ENCODE results near the gene WHRN. TPM values are rescaled to one million over a fixed set of nuclear protein-coding genes. Genes with fewer than 3 reads are reported as not detected.

Gene WHRN
- total and polyA plus RNA-seq, 2 donors (not counting 1 experiment from before 2014, with no cell fraction given): 19.4 to 95.7 TPM

- no peak for ATAC-seq (ENCODE audit: low read depth)
- no peaks in the 10 kb centered on the region for H3K79me2 ChIP-seq (ENCODE audit: control insufficient read depth, insufficient read depth, low read length)
- 100% methylated on average over 2 of the region's 3 CpGs for WGBS (ENCODE audit: insufficient coverage)
- H3K27me3 ChIP-seq (replicated peaks in 1 of 4; ENCODE audit: control extremely low read depth in 1 of 4, control insufficient read depth in 3 of 4, insufficient read depth in 4 of 4, low read length in 3 of 4): peaks cover 0 to 9% (median 0%) of the 10 kb centered on the region in 4 experiments
- ChIA-PET CTCF (interaction anchor here (0.9 to 6.6 kb wide), 6 partner anchors 9 to 168 kb away, joined by 3 to 80 read pairs (median 4); no protein-coding TSS in a partner anchor), POLR2A (interaction anchor here (0.6 kb wide), 1 partner anchor 87 kb away, joined by 3 read pairs; no protein-coding TSS in a partner anchor)
- Mint-ChIP-seq H3K4me3 (no peak overlapping the region), H3K27ac (no peak overlapping the region), H3K27me3 (peaks cover 4% of the 10 kb centered on the region), H3K4me1 (peaks cover 40% of the 10 kb centered on the region), H3K9me3 (ENCODE audit: insufficient read depth) (no peaks in the 10 kb centered on the region)
- H3K4me3 ChIP-seq (ENCODE audit: control extremely low read depth in 1 of 5, extremely low read depth in 1 of 5, insufficient read depth in 1 of 5, low read depth in 2 of 5, low read length in 4 of 5): no peak overlapping the region
- no peak overlapping the region for H3K9ac ChIP-seq (ENCODE audit: low read length)
- no peak overlapping the region for H3K4me2 ChIP-seq (replicated peaks; ENCODE audit: low read depth, low read length, poor library complexity, severe bottlenecking)
- intact Hi-C loops (cut with micrococcal nuclease): no loop called here
- no peak overlapping the region for H2AFZ ChIP-seq (ENCODE audit: insufficient read depth, low read depth, low read length, poor library complexity, severe bottlenecking)
- H3K9me3 ChIP-seq (ENCODE audit: control extremely low read depth in 1 of 3, control insufficient read depth in 2 of 3, insufficient read depth in 1 of 3, low read length in 2 of 3): no peaks in the 10 kb centered on the region
- DNase-seq: no peak
- H4K20me1 ChIP-seq (ENCODE audit: control insufficient read depth, insufficient read depth, low read length, poor library complexity, severe bottlenecking): no peaks in the 10 kb centered on the region
- no peak overlapping the region for H3K27ac ChIP-seq (ENCODE audit: low read length in 2 of 2)
- TF ChIP-seq CTCF (IDR thresholded peaks at IDR 0.05) (no peak), EZH2 (IDR thresholded peaks at IDR 0.05; ENCODE audit: borderline replicate concordance, insufficient read depth, low read depth, low read length, poor library complexity, severe bottlenecking) (no peak)
- no peaks in the 10 kb centered on the region for H3K36me3 ChIP-seq (replicated peaks in 1 of 2; ENCODE audit: control extremely low read depth in 1 of 2, control insufficient read depth in 1 of 2, extremely low read depth in 1 of 2, insufficient read depth in 2 of 2, low read length in 1 of 2)
- H3K4me1 ChIP-seq (ENCODE audit: control insufficient read depth in 2 of 2, insufficient read depth in 2 of 2, low read length in 2 of 2): peaks cover 20% of the 10 kb centered on the region in 2 donors
Measured at GRCh38 chr9:114483499-114483898, 21.8 kb downstream of the WHRN start.

GRCh38 chr9:114482593-114482992 lies 22.7 kb downstream of the WHRN start:
- no peaks in the 10 kb centered on the region for H3K9me3 ChIP-seq (ENCODE audit: control extremely low read depth in 1 of 3, control insufficient read depth in 2 of 3, insufficient read depth in 1 of 3, low read length in 2 of 3)
- no peak overlapping the region for H3K4me3 ChIP-seq (ENCODE audit: control extremely low read depth in 1 of 5, extremely low read depth in 1 of 5, insufficient read depth in 1 of 5, low read depth in 2 of 5, low read length in 4 of 5)
- no peak overlapping the region for H3K9ac ChIP-seq (ENCODE audit: low read length)
- H3K9me3 Mint-ChIP-seq (ENCODE audit: insufficient read depth): no peaks in the 10 kb centered on the region
- no peaks in the 10 kb centered on the region for H3K36me3 ChIP-seq (replicated peaks in 1 of 2; ENCODE audit: control extremely low read depth in 1 of 2, control insufficient read depth in 1 of 2, extremely low read depth in 1 of 2, insufficient read depth in 2 of 2, low read length in 1 of 2)
- no peak overlapping the region for H2AFZ ChIP-seq (ENCODE audit: insufficient read depth, low read depth, low read length, poor library complexity, severe bottlenecking)
- DNase-seq (no peak), ATAC-seq (ENCODE audit: low read depth) (no peak)
- no peak overlapping the region for H3K4me3 Mint-ChIP-seq
- no peaks in the 10 kb centered on the region for H3K79me2 ChIP-seq (ENCODE audit: control insufficient read depth, insufficient read depth, low read length)
- no peak for TF ChIP-seq EZH2 (IDR thresholded peaks at IDR 0.05; ENCODE audit: borderline replicate concordance, insufficient read depth, low read depth, low read length, poor library complexity, severe bottlenecking)
- TF ChIP-seq CTCF (IDR thresholded peaks at IDR 0.05): no peak
- ChIA-PET POLR2A (interaction anchor here (0.6 kb wide), 1 partner anchor 86 kb away, joined by 3 read pairs; no protein-coding TSS in a partner anchor), CTCF (interaction anchor here (0.9 to 6.6 kb wide), 4 partner anchors 8 to 169 kb away, joined by 3 to 80 read pairs (median 6); no protein-coding TSS in a partner anchor)
- no CpG with 5 or more reads among the region's 10 CpGs for WGBS (ENCODE audit: insufficient coverage)
- no peaks in the 10 kb centered on the region for H4K20me1 ChIP-seq (ENCODE audit: control insufficient read depth, insufficient read depth, low read length, poor library complexity, severe bottlenecking)
- H3K4me2 ChIP-seq (replicated peaks; ENCODE audit: low read depth, low read length, poor library complexity, severe bottlenecking): no peak overlapping the region
- intact Hi-C loops (cut with micrococcal nuclease): no loop called here
- H3K27ac ChIP-seq (ENCODE audit: low read length in 2 of 2): no peak overlapping the region
- H3K27me3 ChIP-seq (replicated peaks in 1 of 4; ENCODE audit: control extremely low read depth in 1 of 4, control insufficient read depth in 3 of 4, insufficient read depth in 4 of 4, low read length in 3 of 4): peaks cover 0 to 9% (median 0%) of the 10 kb centered on the region in 4 experiments
- no peak overlapping the region for H3K27ac Mint-ChIP-seq
- peaks cover 4% of the 10 kb centered on the region for H3K27me3 Mint-ChIP-seq
- H3K4me1 ChIP-seq (ENCODE audit: control insufficient read depth in 2 of 2, insufficient read depth in 2 of 2, low read length in 2 of 2): peaks cover 10 to 11% of the 10 kb centered on the region in 2 donors
- H3K4me1 Mint-ChIP-seq: peaks cover 31% of the 10 kb centered on the region
